ENCODE measurements around the gene CCDC40. TPM values are rescaled to one million over a fixed set of nuclear protein-coding genes. Genes with fewer than 3 reads are reported as not detected.
"Not testable (repeated sequence)": the region's sequence is repeated elsewhere in the genome, so short reads cannot be mapped to it uniquely, and the experiment has no call there.

CCDC40 gene
- total and polyA plus RNA-seq, 2 of the 13 experiments (the other 11 are each of a cell fraction or from before 2014, with no cell fraction given): 4.1 to 5.5 TPM

- Histone ChIP-seq H3K27me3 (ENCODE audit: control insufficient read depth in 1 of 2, insufficient read depth in 2 of 2, low read length in 2 of 2) (peaks cover 10 to 54% of the 10 kb centered on the region in 2 experiments), H3K36me3 (replicated peaks in 1 of 2; ENCODE audit: control insufficient read depth in 1 of 2, insufficient read depth in 2 of 2, low read length in 2 of 2) (no peaks in the 10 kb centered on the region), H3K79me2 (ENCODE audit: insufficient read depth, low read length) (no peaks in the 10 kb centered on the region), H3K27ac (ENCODE audit: extremely low read length, insufficient read depth, low read length) (no peak overlapping the region), H4K20me1 (ENCODE audit: insufficient read depth, low read length) (no peaks in the 10 kb centered on the region), H3K4me1 (ENCODE audit: insufficient read depth, low read length) (peaks cover 22% of the 10 kb centered on the region), H3K4me2 (ENCODE audit: low read depth, low read length) (no peak overlapping the region), H3K4me3 (replicated peaks in 1 of 3; ENCODE audit: insufficient read depth in 1 of 3, low read depth in 2 of 3, low read length in 3 of 3) (no peak overlapping the region), H2AFZ (ENCODE audit: low read length) (no peak overlapping the region), H3K9ac (ENCODE audit: insufficient read depth, low read depth, low read length) (no peak overlapping the region), H3K9me3 (ENCODE audit: low read length) (no peaks in the 10 kb centered on the region)
- intact Hi-C loops (cut with micrococcal nuclease; ENCODE audit: unreplicated experiment): no loop called here
- no peak for FAIRE-seq
- BruUV-seq (replicated peaks): no TSS peak
- ATAC-seq: no peak
- DNase-seq (ENCODE audit: low spot score): no peak
- in situ Hi-C loops (cut with HindIII; ENCODE audit: extremely low pct_ligation_motif_present, low pct_unique_long_range_greater_than_20kb): no loop called here
- 69% methylated on average over 16 of the region's 16 CpGs for WGBS (ENCODE audit: low lambda C conversion rate)
- no peak for TF ChIP-seq ZMAT5 (CRISPR knock-in tag; IDR thresholded peaks at IDR 0.05; ENCODE audit: borderline replicate concordance, low read depth)
- no peak for TF ChIP-seq KLF9 (CRISPR knock-in tag; IDR thresholded peaks at IDR 0.05; ENCODE audit: low read depth)
- no peak for TF ChIP-seq ARNT (IDR thresholded peaks at IDR 0.05)
- no peak for TF ChIP-seq ZFP36 (IDR thresholded peaks at IDR 0.05; ENCODE audit: borderline replicate concordance, low read depth, low read length, partially characterized antibody)
- TF ChIP-seq, protein P1, sequence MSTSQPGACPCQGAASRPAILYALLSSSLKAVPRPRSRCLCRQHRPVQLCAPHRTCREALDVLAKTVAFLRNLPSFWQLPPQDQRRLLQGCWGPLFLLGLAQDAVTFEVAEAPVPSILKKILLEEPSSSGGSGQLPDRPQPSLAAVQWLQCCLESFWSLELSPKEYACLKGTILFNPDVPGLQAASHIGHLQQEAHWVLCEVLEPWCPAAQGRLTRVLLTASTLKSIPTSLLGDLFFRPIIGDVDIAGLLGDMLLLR (CRISPR knock-in tag; IDR thresholded peaks at IDR 0.05): no peak
- ChIA-PET POLR2A (no interaction called here), CTCF (ENCODE audit: low intra/inter-chr PET ratio, low total read pairs) (no interaction called here)
Observed at GRCh38 chr17:80089762-80090161, 53.3 kb downstream of the CCDC40 start.

GRCh38 chr17:80090164-80090563 is 53.7 kb downstream of the CCDC40 start:
- BruUV-seq (replicated peaks); in situ Hi-C loops (cut with HindIII; ENCODE audit: extremely low pct_ligation_motif_present, low pct_unique_long_range_greater_than_20kb): not testable (repeated sequence)
- 75% methylated on average over 44 of the region's 44 CpGs for WGBS (ENCODE audit: low lambda C conversion rate)

More at GRCh38 chr17:80090164-80090563, 53.7 kb downstream of the CCDC40 start:
- CTCF ChIA-PET (ENCODE audit: low intra/inter-chr PET ratio, low total read pairs); H3K4me3 ChIP-seq (replicated peaks in 1 of 3; ENCODE audit: insufficient read depth in 1 of 3, low read depth in 2 of 3, low read length in 3 of 3); DNase-seq (ENCODE audit: low spot score); H3K9ac ChIP-seq (ENCODE audit: insufficient read depth, low read depth, low read length); H3K36me3 ChIP-seq (replicated peaks in 1 of 2; ENCODE audit: control insufficient read depth in 1 of 2, insufficient read depth in 2 of 2, low read length in 2 of 2); POLR2A ChIA-PET; H3K9me3 ChIP-seq (ENCODE audit: low read length); ATAC-seq; H3K27ac ChIP-seq (ENCODE audit: extremely low read length, insufficient read depth, low read length); FAIRE-seq; H3K4me2 ChIP-seq (ENCODE audit: low read depth, low read length); H3K79me2 ChIP-seq (ENCODE audit: insufficient read depth, low read length); intact Hi-C loops (cut with micrococcal nuclease; ENCODE audit: unreplicated experiment); H4K20me1 ChIP-seq (ENCODE audit: insufficient read depth, low read length); H2AFZ ChIP-seq (ENCODE audit: low read length): not testable (repeated sequence)
- Histone ChIP-seq H3K27me3 (ENCODE audit: control insufficient read depth in 1 of 2, insufficient read depth in 2 of 2, low read length in 2 of 2) (peaks cover 9 to 50% of the 10 kb centered on the region in 2 experiments; a peak in 4 of 5 replicates), H3K4me1 (ENCODE audit: insufficient read depth, low read length) (peaks cover 22% of the 10 kb centered on the region)
- TF ChIP-seq BHLHE40 (IDR thresholded peaks at IDR 0.05; ENCODE audit: low read length) (peak; percentile 46), DNMT1 (CRISPR knock-in tag; IDR thresholded peaks at IDR 0.05) (0 out of 2 replicates have a peak, but pooled peaks have one; percentile 84), MNT (IDR thresholded peaks at IDR 0.05) (peak; percentile 99)
